Gastrocnemius medialis (tissue), 4 donors: ENCODE measurements around the gene TXK. TPM values are rescaled to one million over a fixed set of nuclear protein-coding genes. Genes with fewer than 3 reads are reported as not detected.

Source experiments
- ATAC-seq, 2 donors: fragments of 150-250 bp; one replicate each; pipeline ENCODE4 v1.9.1; 2016
- DNase-seq, 2 donors: peaks; one replicate each; pipeline ENCODE4 v3.0.0-alpha.2; 2019
- H3K27ac ChIP-seq, 4 donors: fragments of 200-600 bp; sonication (generic); 1 replicate in 1 of 4; 2 replicates in 3 of 4; pipeline ENCODE4 v1.5.1; 2016 to 2018; ENCODE audit warnings: mild to moderate bottlenecking in 2 of 4, moderate library complexity in 1 of 4
- H3K27me3 ChIP-seq, 3 donors: fragments of 200-600 bp; sonication (generic) in 2 of 3; 1 replicate in 1 of 3; 2 replicates in 2 of 3; pipeline versions ENCODE4 v1.5.1 to v1.6.0; 2016 to 2019; ENCODE audit warnings: mild to moderate bottlenecking in 1 of 3, moderate library complexity in 1 of 3
- H3K36me3 ChIP-seq, 2 donors: fragments of 200-600 bp; sonication (generic) in 1 of 2; one replicate each; pipeline ENCODE4 v1.5.1; 2017 to 2018
- H3K4me1 ChIP-seq, 2 donors: fragments of 200-600 bp; sonication (generic) in 1 of 2; one replicate each; pipeline ENCODE4 v1.5.1; 2016 to 2017; ENCODE audit warnings: mild to moderate bottlenecking in 2 of 2
- H3K4me3 ChIP-seq, 4 donors: fragments of 200-600 bp; sonication (generic) in 3 of 4; 1 replicate in 1 of 4; 2 replicates in 3 of 4; pipeline ENCODE4 v1.5.1; 2016 to 2019; ENCODE audit warnings: mild to moderate bottlenecking in 2 of 4
- H3K9me3 ChIP-seq, 3 donors: fragments of 200-600 bp; sonication (generic) in 2 of 3; 1 replicate in 1 of 3; 2 replicates in 2 of 3; pipeline ENCODE4 v1.5.1; 2016 to 2019
- CTCF ChIP-seq, 5 experiments: fragments of 450-650 bp in 3 of 5; fragments of 200-600 bp in 2 of 5; sonication (generic) in 2 of 5; IDR thresholded peaks in 4 of 5; conservative IDR thresholded peaks in 1 of 5; 1 replicate in 4 of 5; 2 replicates in 1 of 5; pipeline ENCODE4 v1.5.1; 2016 to 2019; ENCODE audit warnings: antibody characterized with exemption in 5 of 5, mild to moderate bottlenecking in 3 of 5, moderate library complexity in 3 of 5
- POLR2A ChIP-seq, 2 donors: fragments of 450-650 bp; IDR thresholded peaks; one replicate each; pipeline ENCODE4 v1.6.1; 2017; ENCODE audit warnings: antibody characterized with exemption in 2 of 2, mild to moderate bottlenecking in 2 of 2, moderate library complexity in 2 of 2
- in situ Hi-C, 4 donors: fragments of 200-750 bp; cut with MboI; loops; one replicate each; pipeline versions ENCODE4 v1.15.0 to v1.8.0; 2017; ENCODE audit warnings: low sequenced_read_pairs in 4 of 4
- intact Hi-C: fragments of 100-400 bp; cut with DNase I; formaldehyde crosslinking; loops from one replicate; pipeline ENCODE4 v1.15.1; 2023; ENCODE audit warnings: low total_unique reads
- total RNA-seq, 4 donors: library from RNA; depleted of rRNA; stranded (reverse); fragments of >200 nt; gene quantifications; one replicate each; pipeline versions ENCODE4 v1.1.0 to v1.2.3, GENCODE V29; 2016

Gene TXK
- total RNA-seq, 4 donors from 2014 or later, result 0.66 to 0.81 TPM; not detected in 2

DNA sequence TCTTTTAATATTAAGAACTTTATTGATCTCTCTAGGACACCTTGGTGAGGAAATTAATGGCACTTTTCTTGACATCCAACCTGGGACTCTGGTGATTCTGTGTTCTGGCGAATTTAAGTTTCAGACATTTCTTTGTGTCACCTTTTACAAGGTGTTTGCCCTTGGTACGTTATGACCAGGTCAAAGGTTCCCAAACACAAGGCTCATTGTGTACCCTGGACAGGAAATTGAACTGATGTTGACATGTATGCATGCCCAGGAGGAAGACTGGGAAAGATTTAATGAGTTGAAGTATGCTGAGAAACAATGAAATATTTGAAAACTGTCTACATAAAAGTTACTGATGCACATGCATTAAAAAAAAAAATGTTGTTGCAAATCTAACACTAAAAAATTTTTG is 95.4 kb downstream of the TXK start:
- Histone ChIP-seq H3K36me3 (no peaks in the 10 kb centered on the region), H3K4me3 (no peak overlapping the region), H3K9me3 (no peaks in the 10 kb centered on the region), H3K4me1 (peaks cover 14 to 20% of the 10 kb centered on the region in 2 donors), H3K27me3 (no peaks in the 10 kb centered on the region), H3K27ac (no peak overlapping the region)
- TF ChIP-seq POLR2A (IDR thresholded peaks at IDR 0.05), result no peak
- TF ChIP-seq CTCF (IDR thresholded peaks at IDR 0.05 in 4 of 5, conservative IDR thresholded peaks at IDR 0.05 in 1 of 5), result no peak
- intact Hi-C loops, result no loop called here
- no peak for ATAC-seq
- DNase-seq, result no peak
- in situ Hi-C loops, result no loop called here

DNA sequence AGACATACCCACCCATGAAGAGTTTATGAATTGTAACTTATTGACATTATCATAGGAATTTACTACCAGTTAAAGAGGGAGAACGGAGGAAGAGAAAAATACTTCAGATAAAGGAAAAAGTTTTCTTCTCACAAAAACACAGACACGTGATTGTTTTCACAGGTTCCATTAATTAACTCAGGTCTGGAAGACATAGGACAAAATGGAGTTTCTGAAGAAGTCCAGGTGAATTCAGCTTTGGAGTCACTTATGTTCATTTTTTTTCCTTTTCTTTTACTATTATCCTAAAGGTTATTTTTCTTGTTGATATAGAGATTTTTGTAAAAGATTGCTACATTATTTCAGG is 97.0 kb downstream of the TXK start:
- Histone ChIP-seq H3K27me3 (no peaks in the 10 kb centered on the region), H3K27ac (no peak overlapping the region), H3K9me3 (no peaks in the 10 kb centered on the region), H3K4me1 (peaks cover 19 to 20% of the 10 kb centered on the region in 2 donors), H3K4me3 (no peak overlapping the region), H3K36me3 (no peaks in the 10 kb centered on the region)
- in situ Hi-C loops, result no loop called here
- ATAC-seq (no peak), DNase-seq (no peak)
- TF ChIP-seq CTCF (IDR thresholded peaks at IDR 0.05 in 4 of 5, conservative IDR thresholded peaks at IDR 0.05 in 1 of 5), result no peak
- intact Hi-C loops, result no loop called here

GRCh38 chr4:48035952-48036351 is 98.1 kb downstream of the TXK start:
- ATAC-seq, result no peak
- in situ Hi-C loops (no loop called here), intact Hi-C loops (no loop called here)
- Histone ChIP-seq H3K36me3 (no peaks in the 10 kb centered on the region), H3K4me3 (no peak overlapping the region), H3K9me3 (no peaks in the 10 kb centered on the region), H3K27ac (no peak overlapping the region), H3K4me1 (peaks cover 19 to 20% of the 10 kb centered on the region in 2 donors), H3K27me3 (no peaks in the 10 kb centered on the region)
- TF ChIP-seq POLR2A (IDR thresholded peaks at IDR 0.05) (no peak), CTCF (IDR thresholded peaks at IDR 0.05 in 4 of 5, conservative IDR thresholded peaks at IDR 0.05 in 1 of 5) (no peak)
- DNase-seq, result no peak

DNA sequence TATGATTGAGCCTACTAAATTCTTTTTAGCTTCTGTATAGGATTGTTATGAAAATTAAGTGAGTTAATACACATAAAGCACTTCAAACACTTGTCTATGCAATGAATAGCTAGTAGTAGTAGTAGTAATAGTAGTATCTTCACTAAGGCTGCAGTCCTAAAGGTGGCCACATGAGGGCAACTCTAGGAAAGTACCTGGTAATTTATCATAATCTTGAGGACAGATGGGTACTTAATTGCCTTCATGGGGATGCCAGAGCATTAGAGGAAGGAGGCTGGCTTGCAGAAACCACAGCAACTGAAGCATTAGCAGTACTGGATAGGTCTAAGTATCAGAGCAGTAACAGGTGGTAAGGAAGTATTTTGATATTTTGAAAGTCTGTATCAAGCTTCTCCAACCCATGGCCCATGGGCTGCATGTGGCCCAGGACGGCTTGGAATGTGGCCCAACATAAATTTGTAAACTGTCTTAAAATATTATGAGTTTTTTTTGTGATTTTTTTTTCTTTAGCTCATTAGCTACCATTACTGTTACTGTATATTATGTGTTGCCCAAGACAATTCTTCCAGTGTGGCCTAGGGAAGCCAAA is 100.1 kb downstream of the TXK start:
- Histone ChIP-seq H3K36me3 (no peaks in the 10 kb centered on the region), H3K4me1 (peaks cover 19 to 20% of the 10 kb centered on the region in 2 donors), H3K9me3 (no peaks in the 10 kb centered on the region), H3K27ac (no peak overlapping the region), H3K4me3 (no peak overlapping the region), H3K27me3 (no peaks in the 10 kb centered on the region)
- TF ChIP-seq CTCF (IDR thresholded peaks at IDR 0.05 in 4 of 5, conservative IDR thresholded peaks at IDR 0.05 in 1 of 5), result peak in 3 of 5 experiments; percentile 14 to 19 (median 17)
- TF ChIP-seq POLR2A (IDR thresholded peaks at IDR 0.05), result no peak
- no peak for DNase-seq
- in situ Hi-C loops, result no loop called here
- intact Hi-C loops, result loop anchor here (2.0 kb wide), 1 partner anchor 17 kb away; the partner anchor contains the start of genes CNGA1 and NIPAL1
- no peak for ATAC-seq

- intact Hi-C loops (loop anchor here (2.0 kb wide), 1 partner anchor 17 kb away; the partner anchor contains the start of genes CNGA1 and NIPAL1), in situ Hi-C loops (no loop called here)
- Histone ChIP-seq H3K36me3 (no peaks in the 10 kb centered on the region), H3K4me1 (peaks cover 19 to 20% of the 10 kb centered on the region in 2 donors), H3K4me3 (no peak overlapping the region), H3K9me3 (no peaks in the 10 kb centered on the region), H3K27ac (no peak overlapping the region), H3K27me3 (no peaks in the 10 kb centered on the region)
- TF ChIP-seq CTCF (IDR thresholded peaks at IDR 0.05 in 4 of 5, conservative IDR thresholded peaks at IDR 0.05 in 1 of 5), result no peak
- TF ChIP-seq POLR2A (IDR thresholded peaks at IDR 0.05), result no peak
- DNase-seq (no peak), ATAC-seq (no peak)
Observed at GRCh38 chr4:48033412-48033811, 100.6 kb downstream of the TXK start.
